BLaER1 treated with 17β-estradiol and CSF1 and Interleukin-3, amounts not matched to agents 10 nM and 100 nM (cell line): Measurements from ENCODE around the gene GNPDA1.
A peak's percentile ranks its signal among the peaks of the same experiment; 100 is the strongest.

Experiments
- H3K27ac ChIP-seq, 11 experiments: shearing (Covaris generic); formaldehyde crosslinking; 2 replicates each; pipeline ENCODE4 v1.8.1; 2022
- H3K27me3 ChIP-seq, 11 experiments: shearing (Covaris generic); formaldehyde crosslinking; 2 replicates each; pipeline ENCODE4 v1.8.1; 2022
- H3K36me3 ChIP-seq, 11 experiments: shearing (Covaris generic); formaldehyde crosslinking; 2 replicates each; pipeline ENCODE4 v1.8.1; 2022
- H3K4me1 ChIP-seq, 10 experiments: shearing (Covaris generic); formaldehyde crosslinking; 2 replicates each; pipeline ENCODE4 v1.8.1; 2022
- H3K4me2 ChIP-seq, 11 experiments: shearing (Covaris generic); formaldehyde crosslinking; 2 replicates each; pipeline ENCODE4 v1.8.1; 2022
- H3K4me3 ChIP-seq, 10 experiments: shearing (Covaris generic); formaldehyde crosslinking; 2 replicates each; pipeline ENCODE4 v1.8.1; 2022
- H3K9ac ChIP-seq, 11 experiments: shearing (Covaris generic); formaldehyde crosslinking; 2 replicates each; pipeline ENCODE4 v1.8.1; 2022
- H3K9me3 ChIP-seq, 11 experiments: shearing (Covaris generic); formaldehyde crosslinking; replicated peaks in 1 of 11; 2 replicates each; pipeline ENCODE4 v1.8.1; 2022
- H4K20me1 ChIP-seq, 11 experiments: shearing (Covaris generic); formaldehyde crosslinking; 2 replicates each; pipeline ENCODE4 v1.8.1; 2022
- Cebpa-rat ChIP-seq, 11 experiments: shearing (Covaris generic); IDR thresholded peaks; 2 replicates each; pipeline ENCODE4 v1.8.1; 2022

GNPDA1 gene

GRCh38 chr5:142007237-142007544 lies 5.6 kb downstream of the GNPDA1 start:
- no peak for TF ChIP-seq Cebpa-rat (IDR thresholded peaks at IDR 0.05)

DNA sequence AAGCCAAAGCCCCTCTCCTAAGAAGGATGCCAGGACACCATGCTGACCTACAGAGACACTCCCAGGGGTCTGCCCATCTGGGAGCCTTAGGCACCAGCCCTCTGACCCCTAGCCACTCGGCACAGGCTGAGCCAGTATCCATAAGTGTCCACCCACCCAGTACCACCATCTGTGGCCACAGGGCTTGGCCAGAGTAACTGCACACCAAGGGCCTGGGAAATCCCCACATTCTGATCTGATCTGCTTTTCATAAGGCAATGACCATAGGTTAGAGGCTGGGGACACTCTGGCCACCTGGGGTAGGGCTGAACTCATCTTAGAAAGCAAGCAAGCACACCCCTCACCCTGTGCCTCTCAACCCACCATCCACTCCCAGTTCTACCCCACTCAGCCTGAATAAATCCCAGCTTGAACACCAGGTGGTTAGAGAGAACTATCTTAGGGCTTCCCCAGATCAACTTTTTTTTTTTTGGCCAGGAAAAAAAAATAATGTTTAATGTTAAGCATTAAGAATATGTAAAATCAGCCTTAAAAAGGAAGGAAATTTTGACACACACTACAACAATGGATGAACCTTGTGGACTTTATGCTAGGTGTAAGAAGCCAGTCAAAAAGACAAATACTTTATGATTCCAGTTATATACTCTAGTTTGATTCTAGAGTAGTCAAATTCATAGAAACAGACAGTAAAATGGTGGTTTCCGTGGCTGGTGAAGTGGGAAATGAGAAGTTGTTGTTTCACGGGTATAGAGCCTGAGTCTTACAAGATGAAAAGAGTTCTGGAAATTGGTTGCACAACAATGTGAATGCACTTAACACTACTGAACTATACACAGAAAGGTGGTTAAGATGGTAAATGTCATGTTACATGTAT lies 6.2 kb downstream of the GNPDA1 start:
- H3K36me3 ChIP-seq, result peaks cover 0 to 79% (median 7%) of the 10 kb centered on the region in 11 experiments; a peak in 8 of 22 replicates
- peak overlapping the region; percentile 38 to 75 (median 68) for H3K4me2 ChIP-seq
- no peaks in the 10 kb centered on the region for H3K9me3 ChIP-seq
- peaks cover 11 to 64% (median 18%) of the 10 kb centered on the region in 10 experiments; a peak in 18 of 20 replicates for H3K4me1 ChIP-seq
- H3K4me3 ChIP-seq, result no peak overlapping the region
- peak overlapping the region in 5 of 11 experiments; percentile 12 to 30 (median 21); a peak in 6 of 22 replicates for H3K27ac ChIP-seq
- peaks cover 0 to 11% (median 0%) of the 10 kb centered on the region in 11 experiments; a peak in 2 of 22 replicates for H4K20me1 ChIP-seq
- peak overlapping the region in 1 of 11 experiments; percentile 32; a peak in 2 of 22 replicates for H3K9ac ChIP-seq
- peaks cover 3 to 17% (median 4%) of the 10 kb centered on the region in 11 experiments; a peak in 18 of 22 replicates for H3K27me3 ChIP-seq
- peak in 2 of 11 experiments; percentile 37 to 67; a peak in 3 of 22 replicates for TF ChIP-seq Cebpa-rat (IDR thresholded peaks at IDR 0.05)

More at GRCh38 chr5:142007237-142007544, 5.6 kb downstream of the GNPDA1 start:
- Histone ChIP-seq H3K9me3 (no peaks in the 10 kb centered on the region), H3K4me3 (no peak overlapping the region), H4K20me1 (peaks cover 0 to 11% (median 0%) of the 10 kb centered on the region in 11 experiments; a peak in 2 of 22 replicates), H3K27me3 (peaks cover 9 to 23% (median 10%) of the 10 kb centered on the region in 11 experiments; a peak in 20 of 22 replicates), H3K4me1 (peaks cover 11 to 65% (median 20%) of the 10 kb centered on the region in 10 experiments; a peak in 18 of 20 replicates), H3K27ac (0 out of 22 replicates have a peak overlapping the region, but pooled peaks of 1 of the 11 experiments have one; percentile 19), H3K36me3 (peaks cover 0 to 73% (median 7%) of the 10 kb centered on the region in 11 experiments; a peak in 8 of 22 replicates), H3K4me2 (peak overlapping the region; percentile 38 to 75 (median 68); a peak in 19 of 22 replicates), H3K9ac (no peak overlapping the region)

GRCh38 chr5:142003266-142003800 lies 9.5 kb downstream of the GNPDA1 start:
- peaks cover 11 to 84% (median 18%) of the 10 kb centered on the region in 11 experiments; a peak in 19 of 22 replicates for H3K36me3 ChIP-seq

DNA sequence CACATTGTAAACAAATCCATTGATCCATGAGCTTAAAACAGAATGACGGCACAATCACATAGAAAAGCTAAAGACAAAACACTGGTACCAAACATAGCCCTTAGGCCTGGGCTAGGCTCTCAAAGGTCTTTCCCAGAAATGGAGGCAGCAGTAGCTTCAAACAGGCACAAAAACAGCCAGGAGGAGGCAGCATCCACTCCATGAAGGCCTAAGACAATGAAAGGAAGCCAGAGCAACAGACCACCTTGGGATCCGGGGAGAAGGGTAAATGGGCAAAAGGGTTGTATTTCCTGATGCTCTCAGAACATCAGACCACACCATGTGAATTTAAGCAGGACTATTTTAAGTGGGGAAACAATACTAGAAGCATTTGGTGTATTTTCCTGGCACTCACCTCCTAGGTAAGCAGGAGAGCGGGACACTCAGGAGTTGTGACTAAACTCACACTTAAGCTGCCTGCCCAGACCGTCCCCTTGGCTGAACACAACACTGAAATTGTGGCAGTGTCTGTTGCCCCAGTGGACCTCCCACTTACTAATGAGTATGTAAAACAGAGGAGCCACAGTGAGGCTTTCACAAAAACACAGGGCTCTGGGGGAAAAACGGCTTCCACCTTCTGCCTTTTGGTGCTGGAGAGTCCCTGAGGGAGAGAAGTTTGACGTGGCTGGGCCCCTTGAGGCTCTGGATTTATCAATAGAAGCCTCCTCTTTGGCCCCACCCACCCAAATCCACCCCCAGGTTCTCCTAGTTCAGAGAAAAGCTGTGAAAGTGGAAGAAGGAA lies 11.9 kb downstream of the GNPDA1 start:
- peaks cover 16 to 80% (median 24%) of the 10 kb centered on the region in 11 experiments; a peak in 21 of 22 replicates for H3K36me3 ChIP-seq
- H3K27ac ChIP-seq, result no peak overlapping the region
- peaks cover 0 to 52% (median 10%) of the 10 kb centered on the region in 10 experiments; a peak in 17 of 20 replicates for H3K4me1 ChIP-seq
- H4K20me1 ChIP-seq, result peaks cover 0 to 11% (median 0%) of the 10 kb centered on the region in 11 experiments; a peak in 4 of 22 replicates
- TF ChIP-seq Cebpa-rat (IDR thresholded peaks at IDR 0.05), result no peak
- peaks cover 0 to 11% (median 0%) of the 10 kb centered on the region in 11 experiments; a peak in 3 of 22 replicates for H3K9me3 ChIP-seq
- H3K9ac ChIP-seq, result peak overlapping the region in 2 of 11 experiments; percentile 2 to 51; a peak in 1 of 22 replicates
- 0 out of 22 replicates have a peak, but pooled peaks cover 0 to 5% (median 0%) of the 10 kb centered on the region in 11 experiments for H3K27me3 ChIP-seq
- H3K4me2 ChIP-seq, result peak overlapping the region in 9 of 11 experiments; percentile 1 to 63 (median 43); a peak in 14 of 22 replicates
- no peak overlapping the region for H3K4me3 ChIP-seq

More at GRCh38 chr5:142003266-142003800, 9.5 kb downstream of the GNPDA1 start:
- Histone ChIP-seq H3K4me2 (peak overlapping the region in 2 of 11 experiments; percentile 25 to 82; a peak in 4 of 22 replicates), H4K20me1 (peaks cover 0 to 11% (median 0%) of the 10 kb centered on the region in 11 experiments; a peak in 2 of 22 replicates), H3K4me1 (peaks cover 16 to 70% (median 23%) of the 10 kb centered on the region in 10 experiments), H3K9me3 (peaks cover 0 to 11% (median 0%) of the 10 kb centered on the region in 11 experiments; a peak in 3 of 22 replicates), H3K27ac (peak overlapping the region in 1 of 11 experiments; percentile 14; a peak in 1 of 22 replicates), H3K27me3 (peaks cover 0 to 5% (median 0%) of the 10 kb centered on the region in 11 experiments; a peak in 1 of 22 replicates), H3K4me3 (no peak overlapping the region), H3K9ac (peak overlapping the region in 1 of 11 experiments; percentile 46; a peak in 1 of 22 replicates)
- no peak for TF ChIP-seq Cebpa-rat (IDR thresholded peaks at IDR 0.05)

DNA sequence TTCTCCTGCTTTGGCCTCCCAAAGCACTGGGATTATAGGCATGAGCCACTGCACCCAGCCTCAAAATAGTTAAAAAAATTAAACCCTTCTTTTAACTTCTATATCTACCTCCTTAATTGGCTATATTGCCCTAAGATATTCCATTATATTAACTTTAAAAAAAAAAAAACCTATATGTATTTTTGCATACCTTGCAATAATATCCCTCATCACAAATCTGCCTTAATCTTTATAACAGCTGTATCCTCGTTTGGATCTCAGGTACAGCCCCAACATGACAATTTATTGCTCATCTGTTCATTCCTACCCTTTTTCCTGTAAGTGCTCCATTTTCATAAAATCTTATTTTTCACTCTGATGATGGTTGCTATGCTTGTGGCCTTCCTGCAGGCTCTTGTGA lies 12.7 kb downstream of the GNPDA1 start:
- 0 out of 22 replicates have a peak, but pooled peaks cover 0 to 2% (median 0%) of the 10 kb centered on the region in 11 experiments for H3K27me3 ChIP-seq
- no peak overlapping the region for H3K4me3 ChIP-seq
- H3K27ac ChIP-seq, result no peak overlapping the region
- peaks cover 0 to 46% (median 10%) of the 10 kb centered on the region in 10 experiments; a peak in 17 of 20 replicates for H3K4me1 ChIP-seq
- peaks cover 0 to 11% (median 0%) of the 10 kb centered on the region in 11 experiments; a peak in 3 of 22 replicates for H3K9me3 ChIP-seq
- peaks cover 0 to 11% (median 0%) of the 10 kb centered on the region in 11 experiments; a peak in 4 of 22 replicates for H4K20me1 ChIP-seq
- H3K36me3 ChIP-seq, result peaks cover 17 to 80% (median 30%) of the 10 kb centered on the region in 11 experiments; a peak in 21 of 22 replicates
- H3K4me2 ChIP-seq, result peak overlapping the region in 4 of 11 experiments; percentile 39 to 56 (median 48); a peak in 6 of 22 replicates
- H3K9ac ChIP-seq, result peak overlapping the region in 1 of 11 experiments; percentile 51; a peak in 1 of 22 replicates
- no peak for TF ChIP-seq Cebpa-rat (IDR thresholded peaks at IDR 0.05)

GRCh38 chr5:141997358-141997960 lies 15.4 kb downstream of the GNPDA1 start:
- H3K4me2 ChIP-seq, result no peak overlapping the region
- H3K4me3 ChIP-seq, result no peak overlapping the region
- H3K4me1 ChIP-seq, result peaks cover 8 to 27% (median 21%) of the 10 kb centered on the region in 10 experiments; a peak in 16 of 20 replicates
- TF ChIP-seq Cebpa-rat (IDR thresholded peaks at IDR 0.05), result no peak
- H3K9ac ChIP-seq, result no peak overlapping the region
- H4K20me1 ChIP-seq, result peaks cover 0 to 18% (median 6%) of the 10 kb centered on the region in 11 experiments; a peak in 11 of 22 replicates
- no peaks in the 10 kb centered on the region for H3K27me3 ChIP-seq
- peaks cover 0 to 11% (median 0%) of the 10 kb centered on the region in 11 experiments; a peak in 3 of 22 replicates for H3K9me3 ChIP-seq
- peaks cover 37 to 80% (median 49%) of the 10 kb centered on the region in 11 experiments for H3K36me3 ChIP-seq
- no peak overlapping the region for H3K27ac ChIP-seq

DNA sequence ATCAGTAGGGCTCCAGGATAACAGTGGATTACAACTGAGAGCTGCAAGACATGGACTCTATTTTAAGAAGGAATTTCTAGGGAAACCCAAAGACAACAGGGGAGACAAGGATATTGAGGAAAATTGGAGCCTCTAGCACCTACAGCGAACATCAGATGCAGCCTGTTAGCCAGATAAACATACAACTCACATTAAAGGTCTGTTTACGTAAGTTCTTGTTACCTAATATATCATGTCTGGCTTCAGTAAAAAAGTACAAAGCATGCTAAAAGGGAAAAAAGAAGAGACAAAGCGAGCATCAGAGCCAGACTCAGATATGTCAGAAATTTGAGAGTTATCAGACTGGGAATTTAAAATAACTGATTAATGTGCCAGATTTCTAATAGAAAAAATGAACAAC lies 17.2 kb downstream of the GNPDA1 start:
- Histone ChIP-seq H4K20me1 (peaks cover 0 to 27% (median 8%) of the 10 kb centered on the region in 11 experiments; a peak in 14 of 22 replicates), H3K27me3 (no peaks in the 10 kb centered on the region), H3K9ac (no peak overlapping the region), H3K4me3 (no peak overlapping the region), H3K4me1 (peaks cover 6 to 21% (median 13%) of the 10 kb centered on the region in 10 experiments; a peak in 16 of 20 replicates), H3K4me2 (no peak overlapping the region), H3K9me3 (peaks cover 0 to 11% (median 0%) of the 10 kb centered on the region in 11 experiments; a peak in 3 of 22 replicates), H3K36me3 (peaks cover 42 to 77% (median 59%) of the 10 kb centered on the region in 11 experiments), H3K27ac (no peak overlapping the region)
- no peak for TF ChIP-seq Cebpa-rat (IDR thresholded peaks at IDR 0.05)
